K562 (cell line): ENCODE measurements around the gene SOS1. TPM values are rescaled to one million over a fixed set of nuclear protein-coding genes. Genes with fewer than 3 reads are reported as not detected.
A peak's percentile ranks its signal among the peaks of the same experiment; 100 is the strongest.

Experiments used
- CEBPG ChIP-seq, 3 experiments: fragments of 200-800 bp in 1 of 3; sonication (Bioruptor generic) in 1 of 3; sonication (generic) in 1 of 3; formaldehyde crosslinking in 1 of 3; IDR thresholded peaks in 2 of 3; conservative IDR thresholded peaks in 1 of 3; 2 replicates each; pipeline versions ENCODE4 v1.6.1 to v1.8.0; 2016 to 2022; ENCODE audit warnings: missing compliant biosample characterization in 2 of 3, missing genetic modification characterization in 2 of 3, mild to moderate bottlenecking in 1 of 3, missing genetic modification reagents in 1 of 3
- CHD2 ChIP-seq: IDR thresholded peaks from 2 replicates; pipeline ENCODE4 v1.6.1; 2011; ENCODE audit warnings: low read depth, low read length
- ETV6 ChIP-seq, 3 experiments: fragments of 150-350 bp in 1 of 3; sonication (generic) in 1 of 3; formaldehyde crosslinking in 1 of 3; IDR thresholded peaks; 2 replicates each; pipeline versions ENCODE4 v1.6.1 to v1.8.0; 2014 to 2022; ENCODE audit warnings: borderline replicate concordance in 2 of 3, low read depth in 2 of 3, antibody characterized with exemption in 1 of 3, low read length in 1 of 3, mild to moderate bottlenecking in 1 of 3, missing genetic modification reagents in 1 of 3
- LCOR ChIP-seq: sonication (generic); formaldehyde crosslinking; IDR thresholded peaks from 2 replicates; pipeline ENCODE4 v1.8.0; 2022; ENCODE audit warnings: mild to moderate bottlenecking, missing genetic modification reagents
- MTA1 ChIP-seq: fragments of 450-650 bp; IDR thresholded peaks from 2 replicates; pipeline ENCODE4 v1.6.1; 2017; ENCODE audit warnings: borderline replicate concordance
- NCOA6 ChIP-seq: fragments of 450-650 bp; IDR thresholded peaks from 2 replicates; pipeline ENCODE4 v1.6.1; 2017; ENCODE audit warnings: mild to moderate bottlenecking
- NFRKB ChIP-seq: fragments of 450-650 bp; IDR thresholded peaks from 2 replicates; pipeline ENCODE4 v1.6.1; 2016; ENCODE audit warnings: low read depth
- PRPF4 ChIP-seq: fragments of 200-400 bp; formaldehyde crosslinking; IDR thresholded peaks from one replicate; pipeline ENCODE4 v1.6.1; 2017; ENCODE audit warnings: low read length, low read depth, mild to moderate bottlenecking; ENCODE audit not compliant: insufficient read depth, poor library complexity, severe bottlenecking
- RB1 ChIP-seq: fragments of 450-650 bp; IDR thresholded peaks from 2 replicates; pipeline ENCODE4 v1.6.1; 2017; ENCODE audit warnings: low read depth, mild to moderate bottlenecking
- RHOXF2B ChIP-seq: fragments of 250-450 bp; sonication (Bioruptor Pico); conservative IDR thresholded peaks from 2 replicates; pipeline ENCODE4 v1.5.1; 2021
- SMC3 ChIP-seq: conservative IDR thresholded peaks from 2 replicates; pipeline ENCODE4 v1.6.1; 2011; ENCODE audit warnings: low read depth, low read length, improper control_type of control experiment; ENCODE audit not compliant: insufficient read depth
- TAF1 ChIP-seq: IDR thresholded peaks from 2 replicates; pipeline ENCODE4 v1.6.1; 2011; ENCODE audit warnings: mild to moderate bottlenecking, low read length, moderate library complexity; ENCODE audit not compliant: insufficient read depth, control insufficient read depth, severe bottlenecking; ENCODE audit errors: extremely low read depth
- TGIF2 ChIP-seq: sonication (generic); formaldehyde crosslinking; IDR thresholded peaks from 2 replicates; pipeline ENCODE4 v1.8.1; 2022; ENCODE audit warnings: mild to moderate bottlenecking, missing genetic modification reagents, moderate library complexity
- ZNF644 ChIP-seq: fragments of 200-800 bp; sonication (Bioruptor generic); IDR thresholded peaks from 2 replicates; pipeline ENCODE4 v1.6.1; 2016; ENCODE audit warnings: low read depth, missing genetic modification characterization, missing compliant biosample characterization
- ZNF695 ChIP-seq: fragments of 450-650 bp; formaldehyde crosslinking; IDR thresholded peaks from 2 replicates; pipeline ENCODE4 v1.4.0; 2020; ENCODE audit warnings: mild to moderate bottlenecking, moderate library complexity
- polyA plus RNA-seq, 8 experiments: library from polyadenylated mRNA; depleted of rRNA in 4 of 8; stranded (reverse) in 5 of 8; unstranded in 3 of 8; fragments of >200 nt; fragmentation: Nextera tagmentation in 2 of 8; fragmentation: Illumina TruSeq in 1 of 8; extraction: Ambion mirVana in 2 of 8; extraction: Trizol in 1 of 8; gene quantifications; 2 replicates each; pipeline versions ENCODE4 v1.2.1 to v1.2.3, GENCODE V29; 2011 to 2014; ENCODE audit warnings: inconsistent platforms in 1 of 8, missing spikeins in 1 of 8
- total RNA-seq, 7 experiments: library from RNA; depleted of rRNA in 6 of 7; stranded (reverse); fragments of >200 nt in 6 of 7; fragmentation: Illumina TruSeq in 2 of 7; extraction: Trizol in 2 of 7; gene quantifications; 2 replicates each; pipeline versions ENCODE4 v1.2.1 to v1.2.3, GENCODE V29; 2011 to 2021; ENCODE audit warnings: low replicate concordance in 1 of 7
- TF ChIP-seq, protein P1 (sequence below): sonication (generic); formaldehyde crosslinking; IDR thresholded peaks from 2 replicates; pipeline ENCODE4 v1.8.1; 2022; ENCODE audit warnings: missing genetic modification reagents
- TF ChIP-seq, protein P2 (sequence below): fragments of 450-650 bp; IDR thresholded peaks from 2 replicates; pipeline ENCODE4 v1.6.1; 2016; ENCODE audit warnings: low read depth

SOS1 gene
- total and polyA plus RNA-seq, 9 of the 15 experiments (the other 6 are each of a cell fraction or from before 2014, with no cell fraction given), result 2.5 to 27.1 (median 16.3) TPM

DNA sequence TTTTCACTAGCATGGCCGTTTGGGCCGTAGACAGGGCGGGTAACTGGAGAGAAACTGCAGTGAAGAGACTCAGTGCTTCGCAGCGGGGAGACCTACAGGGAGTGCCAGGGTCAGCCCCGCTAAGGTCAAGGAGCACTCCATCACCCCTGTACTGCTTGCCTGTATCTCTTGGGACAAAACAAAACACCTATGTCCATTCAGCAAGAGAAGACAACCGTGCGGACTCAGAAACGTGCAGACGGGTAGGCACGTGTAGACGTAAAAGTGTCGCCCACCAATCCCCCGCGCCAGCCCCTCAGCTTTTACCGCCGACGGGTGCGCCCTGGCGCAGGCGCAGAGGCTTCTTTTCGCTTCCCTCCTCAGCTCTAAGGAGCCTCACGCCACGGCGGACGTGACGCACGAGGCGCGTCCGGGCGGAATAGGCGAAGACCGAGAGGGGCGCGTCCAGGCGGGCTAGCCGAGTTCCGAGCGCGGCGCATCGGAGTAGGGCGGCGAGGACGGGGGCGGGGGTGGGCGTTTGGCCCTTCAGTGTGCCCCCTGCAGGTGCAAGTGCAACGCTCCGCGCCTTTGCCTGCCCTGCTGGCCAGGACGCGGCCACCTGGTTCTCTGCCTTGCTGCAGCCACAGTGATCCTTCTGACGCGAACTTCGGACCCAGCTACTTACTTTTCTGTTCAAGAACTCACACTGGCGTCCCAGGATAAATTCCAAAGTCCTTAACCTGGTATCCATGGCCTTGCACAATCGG lies 3.3 kb upstream of the SOS1 start (continued):
- TF ChIP-seq TGIF2 (CRISPR knock-in tag), result no peak
- TF ChIP-seq, protein P1, sequence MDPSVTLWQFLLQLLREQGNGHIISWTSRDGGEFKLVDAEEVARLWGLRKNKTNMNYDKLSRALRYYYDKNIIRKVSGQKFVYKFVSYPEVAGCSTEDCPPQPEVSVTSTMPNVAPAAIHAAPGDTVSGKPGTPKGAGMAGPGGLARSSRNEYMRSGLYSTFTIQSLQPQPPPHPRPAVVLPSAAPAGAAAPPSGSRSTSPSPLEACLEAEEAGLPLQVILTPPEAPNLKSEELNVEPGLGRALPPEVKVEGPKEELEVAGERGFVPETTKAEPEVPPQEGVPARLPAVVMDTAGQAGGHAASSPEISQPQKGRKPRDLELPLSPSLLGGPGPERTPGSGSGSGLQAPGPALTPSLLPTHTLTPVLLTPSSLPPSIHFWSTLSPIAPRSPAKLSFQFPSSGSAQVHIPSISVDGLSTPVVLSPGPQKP (CRISPR knock-in tag), result no peak
- no peak; the same call in 1 of the 2 replicates for TF ChIP-seq SMC3
- TF ChIP-seq TAF1, result peak; percentile 76
- no peak for TF ChIP-seq CHD2
- 0 out of 4 replicates have a peak, but pooled peaks of 1 of the 2 experiments have one; percentile 13 for TF ChIP-seq ETV6 (IDR thresholded peaks at IDR 0.05; ENCODE audit: borderline replicate concordance in 1 of 2, low read depth in 2 of 2, low read length in 1 of 2)
- no peak for TF ChIP-seq ETV6 (CRISPR knock-in tag; IDR thresholded peaks at IDR 0.05; ENCODE audit: borderline replicate concordance)
- peak; percentile 89 for TF ChIP-seq RB1
- TF ChIP-seq LCOR (CRISPR knock-in tag), result peak; percentile 95
- peak; percentile 68 for TF ChIP-seq CEBPG (CRISPR knock-in tag; IDR thresholded peaks at IDR 0.05)
- TF ChIP-seq CEBPG (tag; conservative IDR thresholded peaks at IDR 0.05 in 1 of 2, IDR thresholded peaks at IDR 0.05 in 1 of 2), result peak in 1 of 2 experiments; percentile 80; a peak in 2 of 4 replicates
- no peak for TF ChIP-seq ZNF695 (CRISPR knock-in tag)
- TF ChIP-seq RHOXF2B (CRISPR knock-in tag), result no peak
- peak; percentile 65 for TF ChIP-seq NFRKB
- peak; percentile 93 for TF ChIP-seq MTA1
- peak; percentile 58; the same call in 1 of the 2 replicates for TF ChIP-seq ZNF644 (tag)
- TF ChIP-seq NCOA6, result peak; percentile 54; the same call in 1 of the 2 replicates
- TF ChIP-seq PRPF4, result no peak
- TF ChIP-seq, protein P2, sequence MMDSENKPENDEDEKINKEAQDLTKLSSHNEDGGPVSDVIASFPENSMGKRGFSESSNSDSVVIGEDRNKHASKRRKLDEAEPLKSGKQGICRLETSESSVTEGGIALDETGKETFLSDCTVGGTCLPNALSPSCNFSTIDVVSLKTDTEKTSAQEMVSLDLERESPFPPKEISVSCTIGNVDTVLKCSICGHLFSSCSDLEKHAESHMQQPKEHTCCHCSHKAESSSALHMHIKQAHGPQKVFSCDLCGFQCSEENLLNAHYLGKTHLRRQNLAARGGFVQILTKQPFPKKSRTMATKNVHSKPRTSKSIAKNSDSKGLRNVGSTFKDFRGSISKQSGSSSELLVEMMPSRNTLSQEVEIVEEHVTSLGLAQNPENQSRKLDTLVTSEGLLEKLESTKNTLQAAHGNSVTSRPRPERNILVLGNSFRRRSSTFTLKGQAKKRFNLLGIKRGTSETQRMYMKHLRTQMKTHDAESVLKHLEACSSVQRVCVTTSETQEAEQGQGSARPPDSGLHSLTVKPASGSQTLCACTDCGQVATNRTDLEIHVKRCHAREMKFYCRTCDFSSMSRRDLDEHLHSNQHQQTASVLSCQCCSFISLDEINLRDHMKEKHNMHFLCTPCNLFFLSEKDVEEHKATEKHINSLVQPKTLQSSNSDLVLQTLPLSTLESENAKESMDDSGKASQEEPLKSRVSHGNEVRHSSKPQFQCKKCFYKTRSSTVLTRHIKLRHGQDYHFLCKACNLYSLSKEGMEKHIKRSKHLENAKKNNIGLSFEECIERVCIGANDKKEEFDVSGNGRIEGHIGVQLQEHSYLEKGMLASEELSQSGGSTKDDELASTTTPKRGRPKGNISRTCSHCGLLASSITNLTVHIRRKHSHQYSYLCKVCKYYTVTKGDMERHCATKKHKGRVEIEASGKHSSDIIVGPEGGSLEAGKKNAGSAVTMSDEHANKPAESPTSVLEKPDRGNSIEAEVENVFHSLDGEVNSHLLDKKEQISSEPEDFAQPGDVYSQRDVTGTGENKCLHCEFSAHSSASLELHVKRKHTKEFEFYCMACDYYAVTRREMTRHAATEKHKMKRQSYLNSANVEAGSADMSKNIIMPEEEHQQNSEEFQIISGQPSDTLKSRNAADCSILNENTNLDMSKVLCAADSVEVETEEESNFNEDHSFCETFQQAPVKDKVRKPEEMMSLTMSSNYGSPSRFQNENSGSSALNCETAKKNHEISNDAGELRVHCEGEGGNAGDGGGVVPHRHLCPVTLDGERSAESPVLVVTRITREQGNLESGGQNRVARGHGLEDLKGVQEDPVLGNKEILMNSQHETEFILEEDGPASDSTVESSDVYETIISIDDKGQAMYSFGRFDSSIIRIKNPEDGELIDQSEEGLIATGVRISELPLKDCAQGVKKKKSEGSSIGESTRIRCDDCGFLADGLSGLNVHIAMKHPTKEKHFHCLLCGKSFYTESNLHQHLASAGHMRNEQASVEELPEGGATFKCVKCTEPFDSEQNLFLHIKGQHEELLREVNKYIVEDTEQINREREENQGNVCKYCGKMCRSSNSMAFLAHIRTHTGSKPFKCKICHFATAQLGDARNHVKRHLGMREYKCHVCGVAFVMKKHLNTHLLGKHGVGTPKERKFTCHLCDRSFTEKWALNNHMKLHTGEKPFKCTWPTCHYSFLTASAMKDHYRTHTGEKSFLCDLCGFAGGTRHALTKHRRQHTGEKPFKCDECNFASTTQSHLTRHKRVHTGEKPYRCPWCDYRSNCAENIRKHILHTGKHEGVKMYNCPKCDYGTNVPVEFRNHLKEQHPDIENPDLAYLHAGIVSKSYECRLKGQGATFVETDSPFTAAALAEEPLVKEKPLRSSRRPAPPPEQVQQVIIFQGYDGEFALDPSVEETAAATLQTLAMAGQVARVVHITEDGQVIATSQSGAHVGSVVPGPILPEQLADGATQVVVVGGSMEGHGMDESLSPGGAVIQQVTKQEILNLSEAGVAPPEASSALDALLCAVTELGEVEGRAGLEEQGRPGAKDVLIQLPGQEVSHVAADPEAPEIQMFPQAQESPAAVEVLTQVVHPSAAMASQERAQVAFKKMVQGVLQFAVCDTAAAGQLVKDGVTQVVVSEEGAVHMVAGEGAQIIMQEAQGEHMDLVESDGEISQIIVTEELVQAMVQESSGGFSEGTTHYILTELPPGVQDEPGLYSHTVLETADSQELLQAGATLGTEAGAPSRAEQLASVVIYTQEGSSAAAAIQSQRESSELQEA, result no peak
